HEK293 (cell line): Measurements from ENCODE around the gene SZRD1.
A peak's percentile ranks its signal among the peaks of the same experiment; 100 is the strongest.

Experiments used
- CTCF ChIA-PET: fragments of 350-600 bp; formaldehyde crosslinking; extraction: SDS; loops from one replicate; lab custom pipeline; 2021; ENCODE audit warnings: antibody characterized with exemption; lab: Yijun Ruan, JAX
- POLR2A ChIA-PET: fragments of 300-600 bp; formaldehyde crosslinking; extraction: SDS; loops from one replicate; lab custom pipeline; 2020; ENCODE audit warnings: antibody characterized with exemption, inconsistent platforms; lab: Yijun Ruan, JAX
- H3K27ac ChIP-seq: fragments of 200-500 bp; sonication (Bioruptor generic); 2 replicates; pipeline ENCODE4 v1.5.1; 2014; ENCODE audit warnings: low read depth, low read length, control low read depth, inconsistent platforms; ENCODE audit errors: extremely low read depth
- H3K36me3 ChIP-seq, 2 experiments: fragments of 200-500 bp in 1 of 2; sonication (Bioruptor generic) in 1 of 2; 1 replicate in 1 of 2; 2 replicates in 1 of 2; pipeline ENCODE4 v1.5.1; 2014 to 2017; ENCODE audit warnings: inconsistent platforms in 2 of 2, low read length in 2 of 2; ENCODE audit not compliant: control insufficient read depth in 2 of 2, insufficient read depth in 1 of 2
- H3K4me1 ChIP-seq: fragments of 200-500 bp; sonication (Bioruptor generic); 2 replicates; pipeline ENCODE4 v1.5.1; 2014; ENCODE audit warnings: mild to moderate bottlenecking, low read length, inconsistent platforms; ENCODE audit not compliant: control insufficient read depth, insufficient read depth
- H3K4me3 ChIP-seq: 2 replicates; pipeline ENCODE4 v1.5.1; 2011; ENCODE audit warnings: low read depth, mild to moderate bottlenecking, control low read depth, low read length, moderate library complexity
- H3K9me3 ChIP-seq: fragments of 200-500 bp; sonication (Bioruptor generic); 2 replicates; pipeline ENCODE4 v1.5.1; 2014; ENCODE audit warnings: low read depth, low read length, inconsistent platforms; ENCODE audit not compliant: control insufficient read depth, insufficient read depth
- ELK4 ChIP-seq: IDR thresholded peaks from 2 replicates; pipeline ENCODE4 v1.6.1; 2011; ENCODE audit warnings: mild to moderate bottlenecking, low read depth, low read length, borderline replicate concordance
- FEZF1 ChIP-seq: fragments of 450-650 bp; formaldehyde crosslinking; IDR thresholded peaks from 2 replicates; pipeline ENCODE4 v1.5.1; 2016; ENCODE audit warnings: missing biosample characterization, missing genetic modification characterization
- HIC1 ChIP-seq: fragments of 450-650 bp; formaldehyde crosslinking; IDR thresholded peaks from 2 replicates; pipeline ENCODE4 v1.5.1; 2016; ENCODE audit warnings: missing biosample characterization, missing genetic modification characterization
- KLF16 ChIP-seq: fragments of 450-650 bp; formaldehyde crosslinking; IDR thresholded peaks from 2 replicates; pipeline ENCODE4 v1.5.1; 2017; ENCODE audit warnings: missing biosample characterization, missing genetic modification characterization
- PRDM4 ChIP-seq: fragments of 450-650 bp; formaldehyde crosslinking; IDR thresholded peaks from 2 replicates; pipeline ENCODE4 v1.5.1; 2017; ENCODE audit warnings: missing biosample characterization, missing genetic modification characterization
- SCRT1 ChIP-seq: fragments of 450-650 bp; formaldehyde crosslinking; IDR thresholded peaks from 2 replicates; pipeline ENCODE4 v1.5.1; 2016; ENCODE audit warnings: missing biosample characterization, missing genetic modification characterization, borderline replicate concordance
- SP3 ChIP-seq: fragments of 450-650 bp; formaldehyde crosslinking; IDR thresholded peaks from 2 replicates; pipeline ENCODE4 v1.5.1; 2016; ENCODE audit warnings: missing biosample characterization, missing genetic modification characterization
- ZBTB20 ChIP-seq: fragments of 450-650 bp; formaldehyde crosslinking; IDR thresholded peaks from 2 replicates; pipeline ENCODE4 v1.5.1; 2016; ENCODE audit warnings: missing biosample characterization, missing genetic modification characterization
- ZFHX2 ChIP-seq: fragments of 450-650 bp; formaldehyde crosslinking; conservative IDR thresholded peaks from 2 replicates; pipeline ENCODE4 v1.5.1; 2016; ENCODE audit warnings: missing biosample characterization, missing genetic modification characterization
- ZIC2 ChIP-seq: fragments of 450-650 bp; formaldehyde crosslinking; IDR thresholded peaks from 2 replicates; pipeline ENCODE4 v1.5.1; 2016; ENCODE audit warnings: missing biosample characterization, missing genetic modification characterization
- ZNF112 ChIP-seq: fragments of 450-650 bp; formaldehyde crosslinking; IDR thresholded peaks from 2 replicates; pipeline ENCODE4 v1.5.0; 2017; ENCODE audit warnings: missing biosample characterization, missing genetic modification characterization
- ZNF138 ChIP-seq: fragments of 450-650 bp; formaldehyde crosslinking; IDR thresholded peaks from 2 replicates; pipeline ENCODE4 v1.5.1; 2016; ENCODE audit warnings: missing biosample characterization, missing genetic modification characterization, borderline replicate concordance
- ZNF155 ChIP-seq: fragments of 450-650 bp; formaldehyde crosslinking; IDR thresholded peaks from 2 replicates; pipeline ENCODE4 v1.5.1; 2016; ENCODE audit warnings: missing biosample characterization, missing genetic modification characterization
- ZNF169 ChIP-seq: fragments of 450-650 bp; formaldehyde crosslinking; IDR thresholded peaks from 2 replicates; pipeline ENCODE4 v1.5.1; 2016; ENCODE audit warnings: missing biosample characterization, missing genetic modification characterization
- ZNF394 ChIP-seq: fragments of 450-650 bp; formaldehyde crosslinking; IDR thresholded peaks from 2 replicates; pipeline ENCODE4 v1.5.1; 2016; ENCODE audit warnings: missing biosample characterization, missing genetic modification characterization, mild to moderate bottlenecking, moderate library complexity, borderline replicate concordance
- ZNF514 ChIP-seq: fragments of 450-650 bp; formaldehyde crosslinking; IDR thresholded peaks from 2 replicates; pipeline ENCODE4 v1.5.1; 2016; ENCODE audit warnings: missing biosample characterization, missing genetic modification characterization
- ZNF548 ChIP-seq: fragments of 450-650 bp; formaldehyde crosslinking; IDR thresholded peaks from 2 replicates; pipeline ENCODE4 v1.5.1; 2016; ENCODE audit warnings: missing biosample characterization, missing genetic modification characterization
- ZNF626 ChIP-seq: fragments of 450-650 bp; sonication (Bioruptor Pico); formaldehyde crosslinking; IDR thresholded peaks from 2 replicates; pipeline ENCODE4 v1.5.1; 2018; ENCODE audit warnings: missing biosample characterization, missing genetic modification characterization, inconsistent platforms
- ZNF658 ChIP-seq: fragments of 450-650 bp; formaldehyde crosslinking; IDR thresholded peaks from 2 replicates; pipeline ENCODE4; 2016; ENCODE audit warnings: missing biosample characterization, missing genetic modification characterization
- ZXDB ChIP-seq: fragments of 450-650 bp; formaldehyde crosslinking; IDR thresholded peaks from 2 replicates; pipeline ENCODE4 v1.5.1; 2016; ENCODE audit warnings: missing biosample characterization, missing genetic modification characterization

The SZRD1 gene

GRCh38 chr1:16438924-16439323 is 71.9 kb downstream of the SZRD1 start:
- no peak overlapping the region for H3K27ac ChIP-seq
- no peak overlapping the region for H3K4me3 ChIP-seq
- peaks cover 0 to 20% of the 10 kb centered on the region in 2 experiments; a peak in 2 of 3 replicates for H3K36me3 ChIP-seq
- no peaks in the 10 kb centered on the region for H3K9me3 ChIP-seq
- no peaks in the 10 kb centered on the region for H3K4me1 ChIP-seq
- ChIA-PET CTCF (interaction anchor here (0.6 to 1.8 kb wide), 3 partner anchors 8 to 357 kb away, joined by 4 to 12 read pairs (median 4); no protein-coding TSS in a partner anchor), POLR2A (no interaction called here)
- TF ChIP-seq ZNF514 (no peak), ZFHX2 (no peak), ZNF169 (tag by site-specific recombination) (no peak), FEZF1 (tag by site-specific recombination) (no peak), SP3 (tag by site-specific recombination) (no peak), ZIC2 (no peak), ZNF155 (tag by site-specific recombination) (no peak), SCRT1 (tag by site-specific recombination) (no peak), ZNF112 (tag by site-specific recombination) (no peak), ZXDB (tag by site-specific recombination) (no peak), ZNF138 (tag by site-specific recombination) (no peak), KLF16 (tag by site-specific recombination) (no peak), ZNF626 (tag by site-specific recombination) (no peak), ZNF394 (no peak)

- H3K4me1 ChIP-seq, result no peaks in the 10 kb centered on the region
- peak overlapping the region; percentile 46; the same call in 1 of the 2 replicates for H3K27ac ChIP-seq
- ChIA-PET POLR2A (interaction anchor here (0.7 to 2.0 kb wide), 10 partner anchors 9 to 162 kb away, joined by 3 to 8 read pairs (median 3); partner anchors contain the start of gene SZRD1), CTCF (interaction anchor here (0.5 to 2.4 kb wide), 17 partner anchors 9 to 358 kb away, joined by 3 to 14 read pairs (median 4); no protein-coding TSS in a partner anchor)
- no peak overlapping the region for H3K4me3 ChIP-seq
- H3K9me3 ChIP-seq, result no peaks in the 10 kb centered on the region
- TF ChIP-seq ZNF548 (peak; percentile 88), HIC1 (0 out of 2 replicates have a peak, but pooled peaks have one; percentile 26), ZBTB20 (tag by site-specific recombination) (no peak), ZNF658 (tag by site-specific recombination) (no peak), ELK4 (no peak), ZIC2 (peak; percentile 30; the same call in 1 of the 2 replicates), PRDM4 (tag by site-specific recombination) (no peak)
- peaks cover 0 to 32% of the 10 kb centered on the region in 2 experiments; a peak in 2 of 3 replicates for H3K36me3 ChIP-seq
These were observed 73.1 kb downstream of the SZRD1 start for GRCh38 chr1:16440131-16440469.
